Nephron (organoid): ENCODE results near the gene GTF2H4.
A peak's percentile ranks its signal among the peaks of the same experiment; 100 is the strongest.

Source experiments
- H3K27ac Mint-ChIP-seq, 3 experiments: 2 replicates each; pipeline ENCODE4 v1.8.0; 2020; ENCODE audit warnings: mixed read lengths in 3 of 3, mild to moderate bottlenecking in 2 of 3, moderate library complexity in 1 of 3
- H3K27me3 Mint-ChIP-seq: 2 replicates; pipeline ENCODE4 v1.8.0; 2021; ENCODE audit warnings: low read depth, mild to moderate bottlenecking, moderate library complexity, mixed read lengths
- H3K36me3 Mint-ChIP-seq: 2 replicates; pipeline ENCODE4 v1.8.0; 2020; ENCODE audit warnings: low read depth, mixed read lengths
- H3K4me1 Mint-ChIP-seq: 2 replicates; pipeline ENCODE4 v1.8.0; 2020; ENCODE audit warnings: mixed read lengths
- H3K4me3 Mint-ChIP-seq, 3 experiments: 2 replicates each; pipeline ENCODE4 v1.8.0; 2020; ENCODE audit warnings: mild to moderate bottlenecking in 3 of 3, mixed read lengths in 3 of 3, moderate library complexity in 2 of 3
- H3K9me3 Mint-ChIP-seq: 2 replicates; pipeline ENCODE4 v1.8.0; 2020; ENCODE audit warnings: mixed read lengths
- CTCF ChIP-seq, 3 experiments: fragments of 200-600 bp; sonication (generic); IDR thresholded peaks; one replicate each; pipeline ENCODE4 v1.5.0; 2021; ENCODE audit warnings: antibody characterized with exemption in 3 of 3; ENCODE audit not compliant: unreplicated experiment in 3 of 3

GTF2H4 gene

GRCh38 chr6:30948811-30949210, 40.8 kb downstream of the GTF2H4 start:
- no peak for TF ChIP-seq CTCF (IDR thresholded peaks at IDR 0.05; ENCODE audit: unreplicated experiment in 3 of 3)
- no peaks in the 10 kb centered on the region for H3K4me1 Mint-ChIP-seq
- no peaks in the 10 kb centered on the region for H3K36me3 Mint-ChIP-seq
- H3K27ac Mint-ChIP-seq: no peak overlapping the region
- H3K4me3 Mint-ChIP-seq: no peak overlapping the region
- H3K27me3 Mint-ChIP-seq: peaks cover 51% of the 10 kb centered on the region
- peaks cover 15% of the 10 kb centered on the region for H3K9me3 Mint-ChIP-seq

- TF ChIP-seq CTCF (IDR thresholded peaks at IDR 0.05; ENCODE audit: unreplicated experiment in 3 of 3): no peak
- Mint-ChIP-seq H3K27ac (no peak overlapping the region), H3K27me3 (peaks cover 61% of the 10 kb centered on the region), H3K36me3 (no peaks in the 10 kb centered on the region), H3K9me3 (peaks cover 15% of the 10 kb centered on the region), H3K4me3 (no peak overlapping the region), H3K4me1 (peaks cover 10% of the 10 kb centered on the region)
Observed at GRCh38 chr6:30951907-30952469, 44.0 kb downstream of the GTF2H4 start.

- Mint-ChIP-seq H3K9me3 (peaks cover 15% of the 10 kb centered on the region), H3K27ac (no peak overlapping the region), H3K4me3 (peak overlapping the region; percentile 67 to 70 (median 68)), H3K4me1 (peaks cover 21% of the 10 kb centered on the region), H3K27me3 (peaks cover 56% of the 10 kb centered on the region), H3K36me3 (no peaks in the 10 kb centered on the region)
- no peak for TF ChIP-seq CTCF (IDR thresholded peaks at IDR 0.05; ENCODE audit: unreplicated experiment in 3 of 3)
Observed at GRCh38 chr6:30954631-30955366, 46.8 kb downstream of the GTF2H4 start.

GRCh38 chr6:30955367-30956042, 47.5 kb downstream of the GTF2H4 start:
- H3K4me3 Mint-ChIP-seq: peak overlapping the region; percentile 75 to 82 (median 79)
- peaks cover 21% of the 10 kb centered on the region for H3K4me1 Mint-ChIP-seq
- H3K27ac Mint-ChIP-seq: peak overlapping the region in 2 of 3 experiments; percentile 48
- peaks cover 48% of the 10 kb centered on the region for H3K27me3 Mint-ChIP-seq
- TF ChIP-seq CTCF (IDR thresholded peaks at IDR 0.05; ENCODE audit: unreplicated experiment in 3 of 3): no peak
- no peaks in the 10 kb centered on the region for H3K36me3 Mint-ChIP-seq
- H3K9me3 Mint-ChIP-seq: peaks cover 13% of the 10 kb centered on the region

- H3K4me1 Mint-ChIP-seq: peaks cover 25% of the 10 kb centered on the region
- no peaks in the 10 kb centered on the region for H3K9me3 Mint-ChIP-seq
- H3K4me3 Mint-ChIP-seq: no peak overlapping the region
- peaks cover 27% of the 10 kb centered on the region for H3K27me3 Mint-ChIP-seq
- no peaks in the 10 kb centered on the region for H3K36me3 Mint-ChIP-seq
- no peak for TF ChIP-seq CTCF (IDR thresholded peaks at IDR 0.05; ENCODE audit: unreplicated experiment in 3 of 3)
- peak overlapping the region in 1 of 3 experiments; percentile 12 for H3K27ac Mint-ChIP-seq
Observed at GRCh38 chr6:30957716-30958115, 49.7 kb downstream of the GTF2H4 start.
